HG03442 (cell line): ENCODE data around the gene AKAP13.
"Not testable (repeated sequence)": the region's sequence is repeated elsewhere in the genome, so short reads cannot be mapped to it uniquely, and the experiment has no call there.

Source experiments
- ATAC-seq: cut with Tn5 transposase; IDR thresholded peaks from one replicate; pipeline ENCODE4 v1.9.1; 2021; ENCODE audit warnings: mild to moderate bottlenecking, moderate library complexity; ENCODE audit not compliant: unreplicated experiment

Gene AKAP13

DNA sequence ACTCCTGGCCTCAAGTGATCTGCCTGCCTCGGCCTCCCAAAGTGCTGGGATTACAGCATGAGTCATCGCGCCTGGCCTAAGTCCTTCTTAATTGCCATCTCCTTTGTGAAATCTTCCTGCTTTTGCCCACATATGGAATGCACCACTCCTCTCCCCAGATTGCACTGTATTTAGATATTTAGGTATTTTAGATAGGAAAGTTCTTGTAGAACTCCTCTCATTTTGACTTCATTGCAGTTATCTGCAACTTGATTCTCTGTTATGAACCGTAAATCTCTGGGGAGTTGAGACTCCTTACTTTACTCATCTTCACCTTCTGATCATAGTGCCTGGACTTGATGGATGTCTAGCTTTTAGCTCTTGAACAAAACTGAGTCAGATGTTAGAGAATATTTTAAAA lies 150.7 kb downstream of the AKAP13 start:
- no peak for ATAC-seq

DNA sequence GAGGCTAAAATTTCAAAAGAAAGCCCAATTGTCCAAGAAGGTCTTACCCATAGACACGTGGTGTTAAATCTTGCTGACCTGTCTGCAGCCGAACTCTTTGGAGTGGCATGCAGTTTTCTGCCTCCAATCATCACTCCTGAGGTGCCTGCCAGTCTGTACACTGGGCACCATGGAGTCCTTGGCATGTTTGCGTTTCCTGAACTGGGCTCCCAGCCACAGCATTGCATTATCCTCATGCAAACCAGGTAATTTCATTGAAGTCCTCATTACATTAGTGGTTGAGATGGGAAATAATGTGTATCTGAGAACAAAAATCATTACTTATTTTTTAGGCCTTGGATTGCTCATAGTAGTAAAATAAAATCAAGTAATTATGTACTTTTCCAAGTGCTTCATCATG lies 152.3 kb downstream of the AKAP13 start:
- ATAC-seq = no peak

DNA sequence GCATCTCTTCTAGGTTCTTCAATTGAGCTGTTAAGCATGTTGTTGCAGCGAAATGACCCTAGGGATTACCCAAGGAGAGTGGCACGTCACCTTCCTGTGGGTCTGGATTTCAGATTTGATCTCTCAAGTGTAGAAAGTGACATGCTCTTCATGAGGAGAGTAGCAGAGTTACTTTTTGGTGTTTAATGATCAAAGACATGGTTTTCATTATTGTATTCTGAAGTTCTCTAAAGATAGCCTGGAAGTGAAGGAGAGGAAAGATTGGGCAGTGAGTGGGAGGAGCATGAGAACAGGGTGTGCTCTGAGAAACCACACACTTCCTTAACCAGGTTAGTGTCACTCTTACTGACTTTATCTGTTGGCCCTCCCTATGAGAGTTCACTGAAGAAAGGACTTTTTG lies 153.6 kb downstream of the AKAP13 start:
- peak; percentile 97 for ATAC-seq

DNA sequence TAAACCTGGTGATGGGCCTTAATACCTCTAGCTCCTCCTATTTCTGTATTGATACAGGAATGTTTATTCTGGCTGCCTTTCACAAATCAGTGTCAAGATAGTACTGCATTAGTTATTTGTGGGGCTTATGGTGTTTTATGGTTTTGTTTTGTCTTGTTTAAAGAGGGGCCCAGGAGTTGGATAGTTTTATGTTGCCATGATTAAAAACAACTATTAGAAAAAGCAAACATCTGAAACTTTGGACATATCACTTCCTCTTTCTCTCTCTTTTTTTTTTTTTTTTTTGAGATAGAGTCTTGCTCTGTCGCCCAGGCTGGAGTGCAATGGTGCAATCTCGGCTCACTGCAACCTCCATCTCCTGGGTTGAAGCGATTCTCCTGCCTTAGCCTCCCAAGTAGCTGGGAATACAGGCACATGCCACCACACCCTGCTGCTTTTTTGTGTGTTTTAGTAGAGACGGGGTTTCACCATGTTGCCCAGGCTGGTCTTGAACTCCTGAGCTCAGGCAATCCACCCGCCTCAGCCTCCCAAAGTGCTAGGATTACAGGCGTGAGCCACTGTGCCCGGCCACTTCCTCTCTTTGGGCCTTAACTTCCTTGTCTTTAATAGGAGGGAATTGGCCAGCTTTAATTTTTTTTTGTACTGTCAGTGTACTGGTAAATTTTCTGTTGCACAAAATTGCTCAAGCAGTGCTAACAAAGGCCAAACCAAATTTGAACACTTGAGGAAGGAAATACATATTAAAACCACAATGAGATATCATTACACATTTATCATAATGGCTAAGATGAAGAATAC lies 155.3 kb downstream of the AKAP13 start:
- not testable (repeated sequence) for ATAC-seq

DNA sequence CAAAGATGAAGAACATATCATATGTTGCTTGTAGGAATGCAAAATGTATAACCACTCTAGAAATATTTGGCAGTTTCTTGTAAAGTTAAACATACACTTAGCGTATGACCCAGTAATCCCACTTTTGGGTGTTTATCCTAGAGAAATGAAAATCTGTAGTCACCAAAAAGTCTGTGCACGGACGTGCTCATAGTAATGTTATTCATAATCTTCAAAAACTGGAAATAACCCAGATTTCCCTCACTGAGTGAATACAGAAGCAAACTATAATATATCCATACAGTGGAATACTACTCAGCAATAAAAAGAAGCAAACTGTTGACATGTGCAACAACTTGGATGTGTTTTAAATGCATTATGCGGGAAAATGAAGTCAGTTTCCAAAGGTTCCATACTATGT lies 155.9 kb downstream of the AKAP13 start:
- no peak for ATAC-seq

DNA sequence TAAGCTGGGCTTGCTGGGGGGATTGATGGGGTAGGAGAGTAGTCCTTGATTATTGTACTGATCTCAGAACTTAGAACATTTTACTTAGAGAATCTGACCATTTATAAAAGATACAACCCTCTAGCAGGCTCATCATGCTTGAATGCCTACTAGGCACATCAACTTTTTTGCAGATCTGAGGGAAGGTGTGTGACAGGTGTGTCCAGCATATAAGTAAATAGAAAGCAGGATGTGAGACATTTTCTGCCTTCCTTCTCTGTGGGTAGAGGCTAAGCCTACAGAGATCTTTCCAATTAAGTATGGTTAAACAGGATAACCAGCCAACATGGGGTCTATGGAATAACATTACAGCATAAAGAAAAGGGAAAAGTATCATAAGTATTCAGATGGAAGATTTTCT lies 159.1 kb downstream of the AKAP13 start:
- ATAC-seq = no peak

DNA sequence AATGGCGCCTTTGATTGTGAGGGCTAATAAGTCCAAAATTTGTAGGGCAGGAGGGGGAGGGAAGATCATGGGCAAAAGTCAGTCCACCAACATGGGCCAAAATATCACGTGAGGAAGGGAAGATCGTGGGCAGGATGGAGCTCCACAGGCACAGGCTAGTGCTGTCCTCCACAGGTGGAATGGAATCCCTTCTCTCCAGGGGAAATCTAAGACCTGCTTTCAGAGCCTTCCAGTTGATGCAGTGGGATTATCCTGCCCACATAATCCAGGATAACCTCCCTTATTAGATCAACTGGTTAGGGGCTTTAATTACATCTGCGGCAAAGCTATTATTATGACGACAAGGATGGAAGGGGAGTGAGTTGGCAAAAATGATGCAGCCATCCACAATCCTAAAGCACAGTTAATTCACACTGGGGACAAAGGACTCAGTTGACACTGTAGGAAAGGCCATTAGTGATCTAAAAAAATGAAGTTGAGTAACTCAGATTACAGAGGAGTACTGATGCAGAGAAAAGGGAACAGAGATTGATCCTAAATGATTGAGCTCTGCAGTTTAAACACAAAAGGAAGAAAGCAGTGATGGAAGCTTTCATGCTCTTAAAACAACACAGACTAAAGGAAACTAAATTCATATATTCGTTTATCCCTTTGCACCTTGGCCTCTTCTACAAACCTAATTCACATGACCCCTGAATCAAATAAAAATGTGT lies 159.8 kb downstream of the AKAP13 start:
- no peak for ATAC-seq

DNA sequence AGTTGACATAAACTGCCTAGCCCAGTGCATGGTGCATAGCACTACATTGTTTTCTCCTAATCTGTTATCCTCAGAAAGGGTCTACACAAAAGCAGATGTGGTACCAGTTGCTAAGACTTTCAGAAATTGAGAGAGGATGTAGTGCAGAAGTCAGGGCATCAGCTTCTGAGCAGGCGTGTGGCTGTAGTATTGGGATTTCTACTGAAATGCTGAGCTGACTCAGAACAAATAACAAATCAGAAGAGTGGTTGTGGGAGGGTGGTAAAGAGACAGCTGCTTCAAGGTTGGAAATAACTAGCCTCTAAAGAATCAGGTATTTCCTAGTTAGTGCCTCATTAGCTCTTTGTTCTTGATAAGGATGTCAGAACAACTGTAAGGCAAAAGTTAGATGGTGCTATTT lies 161.3 kb downstream of the AKAP13 start:
- ATAC-seq = peak; percentile 63

DNA sequence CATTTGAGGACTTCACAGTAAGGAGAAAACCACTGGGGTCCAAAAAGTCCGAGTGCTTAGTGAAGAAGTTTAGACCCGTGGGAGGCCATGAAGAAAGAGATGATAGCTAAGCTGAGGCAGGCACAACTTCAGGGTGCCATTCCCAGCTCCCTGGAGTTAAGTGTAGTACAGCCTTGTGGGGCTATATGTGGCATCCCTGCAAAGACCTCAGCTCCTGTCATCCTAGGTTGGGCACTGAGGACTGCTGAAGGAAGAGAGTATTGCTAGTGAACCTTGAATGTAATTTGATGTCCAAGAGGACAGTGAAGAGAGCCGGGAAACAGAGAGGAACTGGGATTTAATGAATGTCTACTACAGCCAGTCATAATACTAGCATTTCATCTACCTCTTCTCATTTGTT lies 162.1 kb downstream of the AKAP13 start:
- ATAC-seq = no peak

DNA sequence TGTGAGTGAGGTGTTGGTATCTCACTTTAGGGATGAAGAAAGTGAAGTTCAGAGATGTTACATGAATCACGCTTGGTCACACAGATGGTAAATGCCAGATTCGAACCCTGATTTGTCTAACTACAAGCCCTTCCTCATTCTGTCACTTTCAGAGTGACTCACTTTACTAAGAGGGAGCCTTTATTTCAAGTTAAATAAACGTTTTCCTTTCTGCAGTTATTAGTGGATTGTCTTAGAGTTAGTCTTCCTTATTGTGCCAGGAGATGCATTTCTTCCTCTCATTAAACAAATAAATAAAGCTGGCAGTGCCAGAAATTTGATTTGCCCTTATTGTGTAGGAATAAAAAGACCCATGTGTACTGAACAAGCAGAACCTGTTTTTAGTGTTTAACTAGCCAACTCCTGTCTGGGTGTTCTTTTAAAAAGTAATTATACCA lies 162.5 kb downstream of the AKAP13 start:
- ATAC-seq = no peak

DNA sequence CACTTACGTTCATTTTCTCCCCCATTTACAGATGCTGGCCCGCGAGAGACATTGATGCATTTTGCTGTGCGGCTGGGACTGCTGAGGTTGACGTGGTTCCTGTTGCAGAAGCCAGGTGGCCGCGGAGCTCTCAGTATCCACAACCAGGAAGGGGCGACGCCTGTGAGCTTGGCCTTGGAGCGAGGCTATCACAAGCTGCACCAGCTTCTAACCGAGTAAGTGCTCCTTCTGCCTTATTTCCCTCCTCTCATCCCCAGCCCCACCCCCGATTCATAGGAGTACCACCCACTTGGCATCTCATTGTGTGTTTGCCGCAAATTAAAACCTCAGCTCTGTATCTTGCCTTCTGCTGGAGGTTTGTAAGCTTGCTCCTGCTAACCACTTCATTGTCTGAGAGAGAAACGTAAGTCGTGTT lies 163.3 kb downstream of the AKAP13 start:
- no peak for ATAC-seq

DNA sequence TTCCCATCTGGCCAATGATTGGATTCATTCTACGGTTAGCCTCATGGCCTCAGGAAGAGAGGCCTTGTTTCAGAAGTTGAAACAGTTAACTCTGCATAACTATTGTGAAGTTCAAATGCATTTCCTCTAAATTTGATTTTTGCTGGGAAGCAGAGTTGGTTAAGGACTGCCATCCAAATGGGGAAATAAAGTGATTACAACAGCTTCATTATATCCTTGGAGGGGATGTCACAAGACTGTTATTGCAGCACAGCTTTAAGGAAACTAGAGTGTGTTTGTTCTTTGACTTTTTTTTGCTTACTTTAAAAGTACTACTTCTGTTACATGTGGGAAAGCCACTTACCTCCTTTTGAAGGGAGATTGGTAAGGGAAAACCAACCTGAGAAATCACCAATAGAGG lies 164.8 kb downstream of the AKAP13 start:
- ATAC-seq = no peak

DNA sequence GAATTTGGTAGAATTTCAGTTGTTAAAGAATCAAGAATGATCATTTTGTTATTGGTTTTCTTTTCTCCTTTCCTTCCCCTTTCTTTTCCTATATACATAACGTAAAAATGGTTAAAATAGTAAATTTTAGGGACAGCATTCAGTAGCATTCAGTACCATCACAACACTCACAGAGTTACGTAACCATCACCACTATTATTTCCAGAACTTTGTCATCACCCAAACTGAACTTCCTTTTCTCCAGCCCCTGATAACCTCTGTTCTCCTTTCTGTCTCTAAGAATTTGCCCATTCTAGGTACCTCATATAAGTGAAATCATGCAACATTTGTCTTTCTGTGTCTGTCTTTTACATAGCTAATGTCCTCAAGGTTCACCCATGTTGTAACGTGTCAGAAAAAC lies 165.3 kb downstream of the AKAP13 start:
- ATAC-seq = no peak

DNA sequence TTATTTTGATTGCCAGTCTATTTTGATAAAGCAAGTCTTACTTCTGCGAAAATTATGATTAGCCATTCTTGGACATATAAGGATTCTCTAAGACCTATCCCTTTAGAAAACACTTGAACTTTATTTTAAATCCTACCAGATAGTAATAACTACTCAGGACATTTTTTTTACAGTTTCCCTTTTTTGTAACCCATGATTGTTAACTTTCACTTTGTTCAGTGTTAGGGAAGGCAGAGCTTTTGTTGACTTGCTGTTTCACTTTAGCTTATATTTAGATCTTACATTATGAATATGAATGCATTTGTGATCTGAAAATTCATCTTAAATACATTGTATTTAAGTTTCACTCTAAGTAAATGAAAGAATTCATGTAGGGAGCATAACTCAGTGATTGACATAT lies 167.0 kb downstream of the AKAP13 start:
- ATAC-seq = no peak

DNA sequence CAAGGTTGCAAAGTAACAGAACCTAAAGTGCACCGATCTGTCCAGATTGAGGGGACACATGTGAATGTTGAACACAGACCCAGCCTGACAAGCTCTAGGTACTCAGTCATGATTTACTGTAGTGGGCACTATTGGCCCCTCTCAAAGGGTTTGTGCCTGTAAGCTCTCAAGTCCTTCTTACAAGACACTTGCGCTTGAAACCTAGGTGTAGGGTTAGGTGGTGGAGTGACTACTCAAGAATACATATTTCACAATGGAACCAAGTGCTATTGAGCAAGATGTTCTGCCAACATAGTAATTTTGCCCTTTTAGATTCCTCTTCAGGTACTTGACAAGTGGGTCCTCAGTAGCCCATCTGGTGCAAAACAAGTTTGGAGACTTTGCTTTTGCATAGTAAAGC lies 169.9 kb downstream of the AKAP13 start:
- ATAC-seq = no peak

DNA sequence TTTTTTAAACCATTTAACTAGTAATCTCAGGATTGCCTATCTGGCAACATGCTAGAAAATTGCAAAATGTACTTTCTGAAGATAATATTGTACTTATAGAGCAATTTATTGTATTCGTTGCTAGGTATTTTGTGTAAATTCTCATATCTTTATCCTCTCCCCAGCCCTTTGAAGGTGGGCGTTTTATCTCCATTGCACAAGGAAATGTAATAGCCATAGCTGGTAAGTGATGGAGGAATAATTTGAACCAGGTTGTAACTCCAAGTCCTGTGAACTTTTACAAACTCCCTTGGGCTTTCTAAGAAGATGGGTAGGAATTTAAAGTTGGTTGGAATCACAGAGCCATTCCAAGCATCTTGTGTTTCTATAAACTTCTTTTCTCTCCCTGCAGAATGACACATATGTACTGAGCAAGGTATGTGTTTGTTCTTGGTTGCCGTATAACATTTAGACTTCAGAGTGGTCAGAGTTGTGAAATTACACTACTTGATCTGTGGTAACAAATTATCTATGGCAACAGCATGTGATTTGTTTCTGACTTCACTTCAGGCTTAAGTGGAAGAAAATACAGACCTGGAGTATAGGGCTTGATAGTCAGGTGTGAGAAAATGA lies 170.9 kb downstream of the AKAP13 start:
- no peak for ATAC-seq

DNA sequence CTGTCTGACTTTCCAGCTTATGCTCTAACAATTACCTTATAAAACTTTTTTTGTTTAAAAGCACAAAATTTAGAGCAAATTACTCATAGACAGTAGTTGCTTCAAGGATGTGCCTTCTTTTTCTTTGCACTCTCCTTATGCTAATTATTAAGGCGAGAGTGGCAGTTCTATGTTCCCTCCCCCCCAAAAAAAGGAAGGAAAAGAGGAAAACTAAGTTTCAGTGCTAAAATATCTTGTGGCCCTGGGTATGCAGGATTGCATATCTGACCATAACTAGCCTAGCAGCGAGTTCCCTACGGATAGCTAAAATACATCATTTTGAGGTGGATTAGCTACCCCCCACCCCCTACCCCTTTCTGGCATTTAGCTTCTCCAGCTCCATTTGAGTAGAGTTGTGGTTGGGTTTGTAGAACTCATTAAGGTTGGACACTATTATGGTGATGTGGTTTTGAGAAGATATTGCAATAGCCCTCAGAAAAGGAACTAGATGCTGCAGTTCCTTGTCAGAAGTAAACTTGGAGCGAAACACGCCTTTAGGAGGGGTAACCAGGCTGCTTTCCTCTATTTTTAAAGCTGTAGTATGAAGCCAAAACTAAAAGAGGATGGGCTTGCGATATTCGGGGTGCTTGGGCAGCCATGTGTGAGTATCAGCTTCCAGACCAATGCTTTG lies 174.6 kb downstream of the AKAP13 start:
- peak; percentile 40 for ATAC-seq

DNA sequence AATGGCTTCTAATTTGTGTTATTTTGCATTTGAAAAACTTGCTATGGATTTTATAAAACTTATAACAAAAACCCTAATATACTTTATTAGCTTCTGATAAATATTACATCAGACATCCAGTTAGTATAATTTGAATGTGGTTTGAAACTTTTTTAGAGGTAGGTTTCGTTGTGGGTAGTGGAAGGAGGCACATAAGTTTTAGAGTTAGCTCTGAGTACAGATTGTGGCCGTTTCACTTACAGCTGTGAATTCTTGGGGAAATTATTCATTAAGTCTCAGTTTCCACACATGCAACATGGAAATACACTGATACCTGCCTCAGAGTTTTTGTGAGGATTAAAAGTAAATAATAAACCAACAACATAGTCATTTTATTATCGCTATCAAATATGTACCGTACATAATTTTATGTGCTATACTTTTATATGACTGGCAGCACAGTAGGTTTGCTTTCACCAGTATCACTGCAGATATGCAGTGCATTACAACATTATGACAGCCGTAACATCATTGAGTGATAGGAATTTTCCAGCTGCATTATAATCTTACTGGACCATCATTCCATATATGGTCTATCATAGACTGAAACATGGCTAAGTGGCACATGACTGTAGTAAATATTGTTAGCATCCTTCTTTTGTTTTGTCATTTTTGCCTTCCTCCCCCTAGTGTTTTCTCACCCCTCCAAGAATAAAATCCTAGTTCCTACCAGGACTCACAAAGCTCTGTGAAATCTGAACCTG lies 175.6 kb downstream of the AKAP13 start:
- peak; percentile 85 for ATAC-seq

DNA sequence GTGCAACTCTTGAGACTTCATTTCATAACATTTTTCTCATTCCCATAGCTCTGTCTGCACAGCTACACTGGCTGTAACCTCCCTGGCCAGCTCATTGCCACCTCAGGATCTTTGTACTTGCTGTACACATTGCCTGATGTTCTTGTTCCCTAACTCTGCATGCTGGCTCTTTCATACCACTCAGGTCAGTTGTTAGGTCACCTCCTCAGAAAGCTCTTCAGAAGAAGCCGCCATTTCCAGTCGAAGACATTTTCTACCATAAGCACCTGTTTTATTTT lies 176.2 kb downstream of the AKAP13 start:
- no peak for ATAC-seq

DNA sequence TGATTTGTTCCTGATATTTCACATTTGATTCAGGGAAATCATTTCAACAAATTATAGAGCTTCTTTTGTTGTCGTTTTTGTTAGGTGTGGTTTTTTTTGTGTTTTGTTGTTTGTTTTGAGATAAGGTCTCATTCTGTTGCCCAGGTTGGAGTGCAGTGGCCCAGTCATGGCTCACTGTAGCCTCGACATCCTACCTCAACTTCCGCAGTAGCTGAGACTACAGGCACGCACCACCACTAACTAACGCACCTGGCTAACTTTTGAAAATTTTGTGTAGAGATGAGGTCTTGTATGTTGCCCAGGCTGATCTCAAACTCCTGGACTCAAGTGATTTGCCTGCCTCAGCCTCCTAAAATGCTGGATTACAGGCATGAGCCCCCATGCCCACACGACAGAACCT lies 177.0 kb downstream of the AKAP13 start:
- no peak for ATAC-seq

DNA sequence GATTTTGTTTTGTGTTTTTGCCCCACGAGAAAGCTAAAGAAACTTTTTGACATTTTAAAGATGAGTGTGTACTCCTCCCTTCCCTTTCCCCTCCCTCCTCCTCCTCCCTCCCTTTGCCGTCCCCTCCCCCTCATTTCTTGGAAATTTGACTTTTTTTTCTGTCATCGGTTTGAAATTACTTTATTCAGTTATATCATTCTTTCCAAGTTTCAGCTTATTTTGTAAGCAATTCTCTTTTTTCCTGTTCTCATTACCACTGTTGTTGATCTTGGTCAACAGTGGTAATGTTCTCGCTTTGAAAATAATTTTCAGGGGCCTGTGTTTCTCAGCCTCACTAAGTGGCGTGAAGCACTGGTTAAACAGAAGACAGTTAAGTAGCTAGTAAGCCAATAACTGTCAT lies 178.4 kb downstream of the AKAP13 start:
- ATAC-seq = no peak
